CD4-positive, CD25-positive, alpha-beta regulatory T cell (primary cell): ENCODE data around the gene TANC1. TPM values are rescaled to one million over a fixed set of nuclear protein-coding genes. Genes with fewer than 3 reads are reported as not detected.

Source experiments
- ATAC-seq, 2 donors: fragments of 150-1000 bp; cut with Tn5 transposase; one replicate each; pipeline ENCODE4 v1.10.0; 2021; ENCODE audit warnings: low read depth in 2 of 2, moderate number of reproducible peaks in 2 of 2, moderate library complexity in 1 of 2
- DNase-seq, 3 donors: peaks; one replicate each; pipeline versions ENCODE4 v3.0.0 to v3.0.0-alpha.2; 2012 to 2022; ENCODE audit warnings: mixed read lengths in 1 of 3
- H3K27ac ChIP-seq: one replicate; pipeline ENCODE4 v1.7.0; 2013; ENCODE audit warnings: mild to moderate bottlenecking, low read length; ENCODE audit not compliant: insufficient read depth, poor library complexity, severe bottlenecking
- H3K27me3 ChIP-seq: one replicate; pipeline ENCODE4 v1.7.0; 2013; ENCODE audit warnings: low read length; ENCODE audit not compliant: control insufficient read depth, insufficient read depth
- H3K36me3 ChIP-seq: one replicate; pipeline ENCODE4 v1.7.0; 2013; ENCODE audit warnings: mild to moderate bottlenecking, low read length, moderate library complexity; ENCODE audit not compliant: control insufficient read depth, insufficient read depth
- H3K4me1 ChIP-seq: 2 replicates; pipeline ENCODE4 v1.7.0; 2013; ENCODE audit warnings: mild to moderate bottlenecking, low read length; ENCODE audit not compliant: insufficient read depth, control insufficient read depth, poor library complexity, severe bottlenecking
- H3K4me3 ChIP-seq: one replicate; pipeline ENCODE4 v1.7.0; 2013; ENCODE audit warnings: low read depth, mild to moderate bottlenecking, low read length, moderate library complexity
- H3K9me3 ChIP-seq, 2 experiments: 1 replicate in 1 of 2; 2 replicates in 1 of 2; pipeline ENCODE4 v1.7.0; 2013; ENCODE audit warnings: low read length in 2 of 2, mild to moderate bottlenecking in 1 of 2, moderate library complexity in 1 of 2; ENCODE audit not compliant: control insufficient read depth in 2 of 2
- H3K27ac Mint-ChIP-seq, 3 donors: one replicate each; pipeline ENCODE4 v1.8.0; 2020 to 2022; ENCODE audit warnings: mild to moderate bottlenecking in 3 of 3, mixed read lengths in 3 of 3, moderate library complexity in 2 of 3
- H3K27me3 Mint-ChIP-seq: one replicate; pipeline ENCODE4 v1.8.0; 2022; ENCODE audit warnings: mild to moderate bottlenecking, mixed read lengths
- H3K36me3 Mint-ChIP-seq: one replicate; pipeline ENCODE4 v1.8.0; 2020; ENCODE audit warnings: mixed read lengths
- H3K4me1 Mint-ChIP-seq, 4 donors: one replicate each; pipeline ENCODE4 v1.8.0; 2020 to 2022; ENCODE audit warnings: mixed read lengths in 4 of 4, mild to moderate bottlenecking in 1 of 4
- H3K4me3 Mint-ChIP-seq, 4 donors: one replicate each; pipeline ENCODE4 v1.8.0; 2020 to 2022; ENCODE audit warnings: mild to moderate bottlenecking in 4 of 4, mixed read lengths in 4 of 4, moderate library complexity in 3 of 4
- H3K9me3 Mint-ChIP-seq, 7 donors: one replicate each; pipeline ENCODE4 v1.8.0; 2020 to 2022; ENCODE audit warnings: mixed read lengths in 7 of 7, mild to moderate bottlenecking in 3 of 7, moderate library complexity in 2 of 7
- polyA plus RNA-seq, 4 donors: library from polyadenylated mRNA; unstranded; fragments of 300-500 nt; fragmentation: Illumina TruSeq; gene quantifications; one replicate each; pipeline ENCODE4 v1.2.3, GENCODE V29; 2021
- total RNA-seq: library from RNA; stranded (reverse); gene quantifications from one replicate; pipeline ENCODE4 v1.2.3, GENCODE V29; 2022

Gene TANC1
- total and polyA plus RNA-seq, 5 donors from 2014 or later: 0.06 to 0.07 TPM; not detected in 3

GRCh38 chr2:158948964-158949699, 19.3 kb upstream of the TANC1 start:
- ATAC-seq (no peak), DNase-seq (no peak)
- Mint-ChIP-seq H3K9me3 (peaks cover 0 to 2% (median 0%) of the 10 kb centered on the region in 7 donors), H3K4me3 (no peak overlapping the region), H3K27me3 (peaks cover 4% of the 10 kb centered on the region), H3K27ac (no peak overlapping the region), H3K4me1 (no peaks in the 10 kb centered on the region), H3K36me3 (no peaks in the 10 kb centered on the region)
- Histone ChIP-seq H3K9me3 (no peaks in the 10 kb centered on the region), H3K4me1 (no peaks in the 10 kb centered on the region), H3K27ac (no peak overlapping the region), H3K27me3 (peaks cover 3% of the 10 kb centered on the region), H3K36me3 (no peaks in the 10 kb centered on the region), H3K4me3 (no peak overlapping the region)

GRCh38 chr2:158953454-158953853, 15.0 kb upstream of the TANC1 start:
- H3K27me3 ChIP-seq: peaks cover 3% of the 10 kb centered on the region
- Mint-ChIP-seq H3K4me3 (no peak overlapping the region), H3K9me3 (peaks cover 0 to 7% (median 0%) of the 10 kb centered on the region in 7 donors), H3K36me3 (no peaks in the 10 kb centered on the region), H3K27me3 (peaks cover 18% of the 10 kb centered on the region), H3K27ac (no peak overlapping the region), H3K4me1 (no peaks in the 10 kb centered on the region)
- no peak overlapping the region for H3K27ac ChIP-seq
- H3K4me3 ChIP-seq: no peak overlapping the region
- H3K36me3 ChIP-seq: no peaks in the 10 kb centered on the region
- ATAC-seq: no peak
- DNase-seq: no peak
- H3K4me1 ChIP-seq: no peaks in the 10 kb centered on the region
- no peaks in the 10 kb centered on the region for H3K9me3 ChIP-seq

- Mint-ChIP-seq H3K27ac (no peak overlapping the region), H3K9me3 (peaks cover 0 to 7% (median 0%) of the 10 kb centered on the region in 7 donors), H3K27me3 (peaks cover 14% of the 10 kb centered on the region), H3K36me3 (no peaks in the 10 kb centered on the region), H3K4me3 (no peak overlapping the region), H3K4me1 (no peaks in the 10 kb centered on the region)
- Histone ChIP-seq H3K36me3 (no peaks in the 10 kb centered on the region), H3K27ac (no peak overlapping the region), H3K9me3 (no peaks in the 10 kb centered on the region), H3K4me1 (no peaks in the 10 kb centered on the region), H3K4me3 (no peak overlapping the region), H3K27me3 (peaks cover 3% of the 10 kb centered on the region)
- ATAC-seq (no peak), DNase-seq (no peak)
Observed at GRCh38 chr2:158953926-158954763, 14.3 kb upstream of the TANC1 start.

- H3K27ac Mint-ChIP-seq: no peak overlapping the region
Observed at GRCh38 chr2:158955842-158956365, 12.5 kb upstream of the TANC1 start.

GRCh38 chr2:158958365-158958764, 10.1 kb upstream of the TANC1 start:
- Histone ChIP-seq H3K27ac (no peak overlapping the region), H3K9me3 (no peaks in the 10 kb centered on the region), H3K36me3 (no peaks in the 10 kb centered on the region), H3K4me3 (no peak overlapping the region), H3K4me1 (no peaks in the 10 kb centered on the region), H3K27me3 (no peaks in the 10 kb centered on the region)
- Mint-ChIP-seq H3K4me1 (no peaks in the 10 kb centered on the region), H3K9me3 (peaks cover 0 to 7% (median 0%) of the 10 kb centered on the region in 7 donors), H3K27me3 (peaks cover 20% of the 10 kb centered on the region), H3K4me3 (no peak overlapping the region), H3K27ac (no peak overlapping the region), H3K36me3 (no peaks in the 10 kb centered on the region)
- DNase-seq (no peak), ATAC-seq (no peak)

More at GRCh38 chr2:158955842-158956365, 12.5 kb upstream of the TANC1 start:
- peaks cover 0 to 7% (median 0%) of the 10 kb centered on the region in 7 donors for H3K9me3 Mint-ChIP-seq
- Histone ChIP-seq H3K27me3 (peaks cover 1% of the 10 kb centered on the region), H3K4me1 (no peaks in the 10 kb centered on the region), H3K36me3 (no peaks in the 10 kb centered on the region), H3K4me3 (no peak overlapping the region), H3K9me3 (no peaks in the 10 kb centered on the region), H3K27ac (no peak overlapping the region)
- no peaks in the 10 kb centered on the region for H3K36me3 Mint-ChIP-seq
- no peaks in the 10 kb centered on the region for H3K4me1 Mint-ChIP-seq
- peaks cover 14% of the 10 kb centered on the region for H3K27me3 Mint-ChIP-seq
- DNase-seq: no peak
- H3K4me3 Mint-ChIP-seq: no peak overlapping the region
- no peak for ATAC-seq

- Mint-ChIP-seq H3K4me3 (no peak overlapping the region), H3K27me3 (peaks cover 22% of the 10 kb centered on the region), H3K9me3 (peaks cover 0 to 7% (median 0%) of the 10 kb centered on the region in 7 donors), H3K27ac (no peak overlapping the region), H3K4me1 (no peaks in the 10 kb centered on the region), H3K36me3 (no peaks in the 10 kb centered on the region)
- H3K36me3 ChIP-seq: no peaks in the 10 kb centered on the region
- no peaks in the 10 kb centered on the region for H3K9me3 ChIP-seq
- H3K27me3 ChIP-seq: peaks cover 3% of the 10 kb centered on the region
- ATAC-seq (no peak), DNase-seq (no peak)
- no peak overlapping the region for H3K4me3 ChIP-seq
- no peaks in the 10 kb centered on the region for H3K4me1 ChIP-seq
- H3K27ac ChIP-seq: no peak overlapping the region
Observed at GRCh38 chr2:158960193-158960592, 8.2 kb upstream of the TANC1 start.

GRCh38 chr2:158962074-158962473, 6.4 kb upstream of the TANC1 start:
- Mint-ChIP-seq H3K4me3 (no peak overlapping the region), H3K27ac (no peak overlapping the region), H3K36me3 (no peaks in the 10 kb centered on the region), H3K4me1 (no peaks in the 10 kb centered on the region), H3K27me3 (peaks cover 24% of the 10 kb centered on the region), H3K9me3 (peaks cover 0 to 3% (median 0%) of the 10 kb centered on the region in 7 donors)
- peaks cover 11% of the 10 kb centered on the region for H3K27me3 ChIP-seq
- DNase-seq (no peak), ATAC-seq (no peak)
- H3K9me3 ChIP-seq: no peaks in the 10 kb centered on the region
- H3K4me3 ChIP-seq: no peak overlapping the region
- no peaks in the 10 kb centered on the region for H3K36me3 ChIP-seq
- no peak overlapping the region for H3K27ac ChIP-seq
- H3K4me1 ChIP-seq: no peaks in the 10 kb centered on the region
